Panc1 (cell line): ENCODE measurements around the gene GPRC5D. TPM values are rescaled to one million over a fixed set of nuclear protein-coding genes. Genes with fewer than 3 reads are reported as not detected.
A peak's percentile ranks its signal among the peaks of the same experiment; 100 is the strongest.

Experiments used
- ATAC-seq: fragments of 200-7000 bp; cut with Tn5 transposase; 2 replicates; pipeline ENCODE4 v1.9.1; 2020; ENCODE audit warnings: mild to moderate bottlenecking, moderate library complexity
- BruUV-seq: library from RNA; stranded (reverse); fragments of 400-500 nt; replicated peaks from 2 replicates; lab custom pipeline; 2021; lab: Mats Ljungman, UMichigan
- CTCF ChIA-PET: fragments of 300-600 bp; sonication (Branson Sonifier 250); formaldehyde crosslinking; loops from one replicate; lab custom pipeline; 2022; ENCODE audit warnings: antibody characterized with exemption; lab: Charles Lee
- POLR2A ChIA-PET: fragments of 300-600 bp; sonication (Branson Sonifier 250); formaldehyde crosslinking; loops from one replicate; lab custom pipeline; 2022; ENCODE audit warnings: antibody characterized with exemption; lab: Charles Lee
- DNase-seq: peaks from one replicate; pipeline ENCODE4 v3.0.0-alpha.2; 2010; ENCODE audit warnings: low read depth, low spot score
- H3K27ac ChIP-seq: 2 replicates; pipeline ENCODE4 v1.5.1; 2011; ENCODE audit warnings: mild to moderate bottlenecking, low read length, inconsistent platforms
- H3K27me3 ChIP-seq: fragments of 200-500 bp; sonication (Bioruptor generic); 2 replicates; pipeline ENCODE4 v1.6.0; 2014; ENCODE audit warnings: low read length, inconsistent platforms; ENCODE audit not compliant: control insufficient read depth, insufficient read depth
- H3K36me3 ChIP-seq: fragments of 200-500 bp; sonication (Bioruptor generic); 2 replicates; pipeline ENCODE4 v1.5.1; 2014; ENCODE audit warnings: inconsistent platforms, mild to moderate bottlenecking, low read length, moderate library complexity; ENCODE audit not compliant: control insufficient read depth, insufficient read depth
- H3K4me1 ChIP-seq: 2 replicates; pipeline ENCODE4 v1.5.1; 2011; ENCODE audit warnings: inconsistent platforms, mild to moderate bottlenecking, low read length, moderate library complexity; ENCODE audit not compliant: control insufficient read depth, insufficient read depth
- H3K4me3 ChIP-seq, 2 experiments: 2 replicates each; pipeline ENCODE4 v1.5.1; 2011 to 2012; ENCODE audit warnings: low read depth in 2 of 2, low read length in 2 of 2, mild to moderate bottlenecking in 2 of 2, inconsistent platforms in 1 of 2, moderate library complexity in 1 of 2
- H3K9me3 ChIP-seq: fragments of 200-500 bp; sonication (Bioruptor generic); 2 replicates; pipeline ENCODE4 v1.5.1; 2014; ENCODE audit warnings: low read depth, mild to moderate bottlenecking, inconsistent platforms, low read length, moderate library complexity; ENCODE audit not compliant: control insufficient read depth, insufficient read depth
- CTCF ChIP-seq: fragments of 450-650 bp; IDR thresholded peaks from 2 replicates; pipeline ENCODE4 v1.5.1; 2017; ENCODE audit warnings: mild to moderate bottlenecking
- POLR2AphosphoS5 ChIP-seq: IDR thresholded peaks from 2 replicates; pipeline ENCODE4 v1.6.1; 2012; ENCODE audit warnings: mild to moderate bottlenecking, low read depth, low read length, moderate library complexity
- REST ChIP-seq, 2 experiments: IDR thresholded peaks; 2 replicates each; pipeline ENCODE4 v1.6.1; 2011 to 2012; ENCODE audit warnings: low read depth in 2 of 2, control low read depth in 1 of 2, low read length in 1 of 2, mild to moderate bottlenecking in 1 of 2, moderate library complexity in 1 of 2; ENCODE audit not compliant: insufficient read depth in 1 of 2
- TCF7L2 ChIP-seq: IDR thresholded peaks from 2 replicates; pipeline ENCODE4 v1.6.1; 2011; ENCODE audit warnings: mild to moderate bottlenecking, low read depth, low read length, inconsistent platforms
- in situ Hi-C: cut with HindIII; loops from 2 replicates; pipeline ENCODE4 v1.10.0; 2016; ENCODE audit warnings: low sequenced_read_pairs, low pct_unique_long_range_greater_than_20kb
- intact Hi-C: fragments of 100-400 bp; cut with micrococcal nuclease; formaldehyde crosslinking; loops from one replicate; pipeline ENCODE4 v1.10.0; 2022; ENCODE audit not compliant: unreplicated experiment
- total RNA-seq: library from RNA; stranded (reverse); gene quantifications from one replicate; pipeline ENCODE4 v1.2.1, GENCODE V29; 2021; ENCODE audit not compliant: unreplicated experiment

GPRC5D gene
- total RNA-seq, 1 experiment from 2014 or later: not detected

GRCh38 chr12:12908711-12909110, 43.3 kb downstream of the GPRC5D start:
- H3K36me3 ChIP-seq: peaks cover 17% of the 10 kb centered on the region
- no peaks in the 10 kb centered on the region for H3K27me3 ChIP-seq
- no peaks in the 10 kb centered on the region for H3K9me3 ChIP-seq
- BruUV-seq: no TSS peak
- CTCF ChIA-PET: no interaction called here
- TF ChIP-seq REST (IDR thresholded peaks at IDR 0.05; ENCODE audit: insufficient read depth in 1 of 2, low read depth in 2 of 2, low read length in 1 of 2) (no peak), POLR2AphosphoS5 (no peak)
- intact Hi-C loops (no loop called here), in situ Hi-C loops (no loop called here)
- H3K4me3 ChIP-seq: no peak overlapping the region
- H3K4me1 ChIP-seq: peaks cover 89% of the 10 kb centered on the region
- DNase-seq (no peak), ATAC-seq (no peak)
- POLR2A ChIA-PET: no interaction called here
- peak overlapping the region; percentile 73 for H3K27ac ChIP-seq

GRCh38 chr12:12908252-12908651, 43.7 kb downstream of the GPRC5D start:
- DNase-seq: no peak
- ChIA-PET CTCF (no interaction called here), POLR2A (no interaction called here)
- Histone ChIP-seq H3K36me3 (peaks cover 12% of the 10 kb centered on the region), H3K9me3 (no peaks in the 10 kb centered on the region), H3K4me3 (no peak overlapping the region), H3K4me1 (peaks cover 89% of the 10 kb centered on the region), H3K27me3 (no peaks in the 10 kb centered on the region), H3K27ac (peak overlapping the region; percentile 73)
- TF ChIP-seq REST (IDR thresholded peaks at IDR 0.05; ENCODE audit: insufficient read depth in 1 of 2, low read depth in 2 of 2, low read length in 1 of 2) (no peak), CTCF (no peak), TCF7L2 (no peak), POLR2AphosphoS5 (peak; percentile 51)
- ATAC-seq: no peak
- no TSS peak for BruUV-seq
- in situ Hi-C loops (no loop called here), intact Hi-C loops (no loop called here)
